Colonic mucosa (tissue), 4 donors: ENCODE data around the gene CACNG5. TPM values are rescaled to one million over a fixed set of nuclear protein-coding genes. Genes with fewer than 3 reads are reported as not detected.

ENCODE experiments used
- DNase-seq: peaks from one replicate; pipeline ENCODE4 v3.0.0-alpha.2; 2020
- H3K27ac ChIP-seq: fragments of 200-600 bp; one replicate; pipeline ENCODE4 v1.8.0; 2021
- H3K27me3 ChIP-seq: fragments of 200-600 bp; one replicate; pipeline ENCODE4 v1.8.0; 2021
- H3K36me3 ChIP-seq: fragments of 200-600 bp; one replicate; pipeline ENCODE4 v1.8.0; 2021
- H3K4me1 ChIP-seq: fragments of 200-600 bp; one replicate; pipeline ENCODE4 v1.8.0; 2021; ENCODE audit warnings: mild to moderate bottlenecking
- H3K4me3 ChIP-seq: fragments of 200-600 bp; one replicate; pipeline ENCODE4 v1.8.0; 2021
- H3K9ac ChIP-seq, 2 donors: one replicate each; pipeline ENCODE4 v1.7.0; 2013; ENCODE audit warnings: control low read depth in 2 of 2, low read depth in 2 of 2, low read length in 2 of 2
- H3K9me3 ChIP-seq: fragments of 200-600 bp; one replicate; pipeline ENCODE4 v1.8.0; 2021
- intact Hi-C: fragments of 100-400 bp; cut with DNase I; formaldehyde crosslinking; loops from one replicate; pipeline ENCODE4 v1.14.1; 2022
- total RNA-seq, 2 donors: library from RNA; stranded (reverse); fragmentation: NEBNext Ultra II Directional in 1 of 2; extraction: Animal tissue kit (Norgen Biotek cat#: 25700) in 1 of 2; gene quantifications; one replicate each; pipeline ENCODE4 v1.2.1, GENCODE V29; 2021
- TF ChIP-seq, protein P1 (sequence below): fragments of 200-600 bp; IDR thresholded peaks from one replicate; pipeline ENCODE4 v1.8.0; 2022; ENCODE audit warnings: antibody characterized with exemption, mild to moderate bottlenecking
- donor health status: healthy.
- donor health status: DM: no; HTN: no; CAD: no.
- donor health status: DM: no; HTN: no; CAD: no.

Gene CACNG5
- total RNA-seq, 2 donors from 2014 or later: 0.19 TPM; not detected in 1

- Histone ChIP-seq H3K4me1 (no peaks in the 10 kb centered on the region), H3K36me3 (no peaks in the 10 kb centered on the region), H3K27ac (no peak overlapping the region), H3K27me3 (no peaks in the 10 kb centered on the region), H3K4me3 (no peak overlapping the region), H3K9me3 (no peaks in the 10 kb centered on the region), H3K9ac (no peak overlapping the region)
- no peak for DNase-seq
- intact Hi-C loops: no loop called here
- TF ChIP-seq, protein P1, sequence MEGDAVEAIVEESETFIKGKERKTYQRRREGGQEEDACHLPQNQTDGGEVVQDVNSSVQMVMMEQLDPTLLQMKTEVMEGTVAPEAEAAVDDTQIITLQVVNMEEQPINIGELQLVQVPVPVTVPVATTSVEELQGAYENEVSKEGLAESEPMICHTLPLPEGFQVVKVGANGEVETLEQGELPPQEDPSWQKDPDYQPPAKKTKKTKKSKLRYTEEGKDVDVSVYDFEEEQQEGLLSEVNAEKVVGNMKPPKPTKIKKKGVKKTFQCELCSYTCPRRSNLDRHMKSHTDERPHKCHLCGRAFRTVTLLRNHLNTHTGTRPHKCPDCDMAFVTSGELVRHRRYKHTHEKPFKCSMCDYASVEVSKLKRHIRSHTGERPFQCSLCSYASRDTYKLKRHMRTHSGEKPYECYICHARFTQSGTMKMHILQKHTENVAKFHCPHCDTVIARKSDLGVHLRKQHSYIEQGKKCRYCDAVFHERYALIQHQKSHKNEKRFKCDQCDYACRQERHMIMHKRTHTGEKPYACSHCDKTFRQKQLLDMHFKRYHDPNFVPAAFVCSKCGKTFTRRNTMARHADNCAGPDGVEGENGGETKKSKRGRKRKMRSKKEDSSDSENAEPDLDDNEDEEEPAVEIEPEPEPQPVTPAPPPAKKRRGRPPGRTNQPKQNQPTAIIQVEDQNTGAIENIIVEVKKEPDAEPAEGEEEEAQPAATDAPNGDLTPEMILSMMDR: no peak
These were observed 23.2 kb upstream of the CACNG5 start for GRCh38 chr17:66811683-66812054.

- no peak overlapping the region for H3K9ac ChIP-seq
- no peaks in the 10 kb centered on the region for H3K27me3 ChIP-seq
- no peaks in the 10 kb centered on the region for H3K9me3 ChIP-seq
- intact Hi-C loops: no loop called here
- no peak overlapping the region for H3K27ac ChIP-seq
- H3K4me3 ChIP-seq: no peak overlapping the region
- TF ChIP-seq, protein P1: no peak
- no peak for DNase-seq
- no peaks in the 10 kb centered on the region for H3K4me1 ChIP-seq
- H3K36me3 ChIP-seq: no peaks in the 10 kb centered on the region
These were observed 22.3 kb upstream of the CACNG5 start for GRCh38 chr17:66812571-66812970.

GRCh38 chr17:66813296-66813695, 21.6 kb upstream of the CACNG5 start:
- intact Hi-C loops: no loop called here
- H3K9me3 ChIP-seq: no peaks in the 10 kb centered on the region
- DNase-seq: no peak
- no peak overlapping the region for H3K9ac ChIP-seq
- H3K4me3 ChIP-seq: no peak overlapping the region
- TF ChIP-seq, protein P1: no peak
- no peaks in the 10 kb centered on the region for H3K27me3 ChIP-seq
- no peaks in the 10 kb centered on the region for H3K4me1 ChIP-seq
- no peak overlapping the region for H3K27ac ChIP-seq
- no peaks in the 10 kb centered on the region for H3K36me3 ChIP-seq

- Histone ChIP-seq H3K4me3 (no peak overlapping the region), H3K4me1 (no peaks in the 10 kb centered on the region), H3K27me3 (no peaks in the 10 kb centered on the region), H3K9me3 (no peaks in the 10 kb centered on the region), H3K9ac (no peak overlapping the region), H3K36me3 (no peaks in the 10 kb centered on the region), H3K27ac (no peak overlapping the region)
- DNase-seq: no peak
- intact Hi-C loops: no loop called here
- TF ChIP-seq, protein P1: no peak
These were observed 20.9 kb upstream of the CACNG5 start for GRCh38 chr17:66814026-66814425.

- no peak overlapping the region for H3K9ac ChIP-seq
- no peaks in the 10 kb centered on the region for H3K4me1 ChIP-seq
- no peak overlapping the region for H3K27ac ChIP-seq
- no peak for DNase-seq
- intact Hi-C loops: no loop called here
- no peaks in the 10 kb centered on the region for H3K27me3 ChIP-seq
- no peak overlapping the region for H3K4me3 ChIP-seq
- TF ChIP-seq, protein P1: no peak
- no peaks in the 10 kb centered on the region for H3K36me3 ChIP-seq
- H3K9me3 ChIP-seq: no peaks in the 10 kb centered on the region
These were observed 20.3 kb upstream of the CACNG5 start for GRCh38 chr17:66814570-66814969.

GRCh38 chr17:66817750-66818149, 17.2 kb upstream of the CACNG5 start:
- no peak for DNase-seq
- Histone ChIP-seq H3K9me3 (no peaks in the 10 kb centered on the region), H3K27me3 (no peaks in the 10 kb centered on the region), H3K4me1 (no peaks in the 10 kb centered on the region), H3K27ac (no peak overlapping the region), H3K36me3 (no peaks in the 10 kb centered on the region), H3K4me3 (no peak overlapping the region), H3K9ac (no peak overlapping the region)
- TF ChIP-seq, protein P1: no peak
- intact Hi-C loops: no loop called here
